Measurements from ENCODE around the gene COG4. TPM values are rescaled to one million over a fixed set of nuclear protein-coding genes. Genes with fewer than 3 reads are reported as not detected.

The COG4 gene
- total and polyA plus RNA-seq, 2 experiments from 2014 or later, result 28.8 to 38.1 TPM

GRCh38 chr16:70455910-70456309, 67.4 kb downstream of the COG4 start:
- H3K27ac ChIP-seq (ENCODE audit: low read depth), result 0 out of 2 replicates have a peak overlapping the region, but pooled peaks have one; percentile 96
- Mint-ChIP-seq H3K4me3 (peak overlapping the region; percentile 87), H3K27ac (no peak overlapping the region)

More at GRCh38 chr16:70455910-70456309, 67.4 kb downstream of the COG4 start:
- no peak for DNase-seq (ENCODE audit: low spot score)
- Histone ChIP-seq H2AFZ (no peak overlapping the region), H3K4me2 (no peak overlapping the region), H3K36me3 (ENCODE audit: insufficient read depth) (no peaks in the 10 kb centered on the region), H3K79me2 (replicated peaks; ENCODE audit: insufficient read depth) (no peaks in the 10 kb centered on the region; the same call in 1 of the 2 replicates), H3F3A (replicated peaks; ENCODE audit: low read depth) (peaks cover 12% of the 10 kb centered on the region; the same call in 1 of the 2 replicates), H3K4me3 (no peak overlapping the region), H3K9me2 (ENCODE audit: insufficient read depth) (no peaks in the 10 kb centered on the region), H3K27me3 (ENCODE audit: insufficient read depth) (no peaks in the 10 kb centered on the region), H4K20me1 (replicated peaks; ENCODE audit: insufficient read depth) (no peaks in the 10 kb centered on the region), H3K4me1 (ENCODE audit: insufficient read depth) (peaks cover 7% of the 10 kb centered on the region; the same call in 1 of the 2 replicates)
- H3K36me3 Mint-ChIP-seq (ENCODE audit: low read depth), result no peaks in the 10 kb centered on the region
- H3K27me3 Mint-ChIP-seq (ENCODE audit: insufficient read depth, low read depth, poor library complexity), result peaks cover 3% of the 10 kb centered on the region
- TF ChIP-seq CTCF (conservative IDR thresholded peaks at IDR 0.05; ENCODE audit: low read depth in 2 of 2) (peak in 1 of 2 experiments; percentile 28; a peak in 1 of 4 replicates), REST (IDR thresholded peaks at IDR 0.05; ENCODE audit: unreplicated experiment) (no peak)
- no peaks in the 10 kb centered on the region for H3K9me3 Mint-ChIP-seq
- ATAC-seq, result no peak
- H3K4me1 Mint-ChIP-seq, result peaks cover 8% of the 10 kb centered on the region; the same call in 2 of the 3 replicates
